PFSK-1 (cell line): Measurements from ENCODE around the gene EXD3.

Experiments used
- FOXP2 ChIP-seq: optimal IDR thresholded peaks from 2 replicates; pipeline ENCODE3; 2011; ENCODE audit warnings: borderline replicate concordance, control low read depth, inconsistent platforms; ENCODE audit not compliant: insufficient read depth; ENCODE audit errors: extremely low read length, extremely low read depth
- POLR2AphosphoS5 ChIP-seq: IDR thresholded peaks from 2 replicates; pipeline ENCODE4 v1.6.1; 2012; ENCODE audit warnings: low read depth, mild to moderate bottlenecking, control low read depth, low read length, moderate library complexity
- REST ChIP-seq, 2 experiments: IDR thresholded peaks; 2 replicates each; pipeline versions ENCODE4 v1.6.1 to v1.8.0; 2011 to 2012; ENCODE audit warnings: low read depth in 2 of 2, low read length in 2 of 2, control low read depth in 1 of 2, inconsistent platforms in 1 of 2, mild to moderate bottlenecking in 1 of 2, moderate library complexity in 1 of 2; ENCODE audit not compliant: insufficient read depth in 1 of 2
- SIN3A ChIP-seq: IDR thresholded peaks from 2 replicates; pipeline ENCODE4 v1.6.1; 2012; ENCODE audit warnings: mild to moderate bottlenecking, low read length, moderate library complexity, borderline replicate concordance; ENCODE audit not compliant: insufficient read depth
- TAF1 ChIP-seq: IDR thresholded peaks from 2 replicates; pipeline ENCODE4 v1.6.1; 2012; ENCODE audit warnings: low read length, control low read depth, borderline replicate concordance; ENCODE audit not compliant: insufficient read depth

Gene EXD3

GRCh38 chr9:137311986-137312851 is 110.7 kb downstream of the EXD3 start:
- TF ChIP-seq REST (IDR thresholded peaks at IDR 0.05; ENCODE audit: insufficient read depth in 1 of 2, low read depth in 2 of 2, low read length in 2 of 2) (no peak), FOXP2 (no peak), SIN3A (no peak)

GRCh38 chr9:137311171-137311985 is 111.6 kb downstream of the EXD3 start:
- TF ChIP-seq POLR2AphosphoS5 (no peak), FOXP2 (no peak), SIN3A (no peak), TAF1 (no peak), REST (IDR thresholded peaks at IDR 0.05; ENCODE audit: insufficient read depth in 1 of 2, low read depth in 2 of 2, low read length in 2 of 2) (no peak)

- TF ChIP-seq POLR2AphosphoS5 (no peak), SIN3A (no peak), TAF1 (no peak), FOXP2 (no peak), REST (IDR thresholded peaks at IDR 0.05; ENCODE audit: insufficient read depth in 1 of 2, low read depth in 2 of 2, low read length in 2 of 2) (no peak)
These were observed 112.5 kb downstream of the EXD3 start for GRCh38 chr9:137310189-137311052.

- TF ChIP-seq SIN3A (no peak), FOXP2 (no peak), REST (IDR thresholded peaks at IDR 0.05; ENCODE audit: insufficient read depth in 1 of 2, low read depth in 2 of 2, low read length in 2 of 2) (no peak), TAF1 (no peak), POLR2AphosphoS5 (no peak)
These were observed 113.4 kb downstream of the EXD3 start for GRCh38 chr9:137309368-137310188.
